C4-2B (cell line): ENCODE data around the gene PLIN4.

Experiments
- ZFX ChIP-seq: fragments of 450-650 bp; IDR thresholded peaks from 2 replicates; pipeline ENCODE4 v1.6.1; 2017
- TF ChIP-seq, protein P1 (sequence below): fragments of 450-650 bp; conservative IDR thresholded peaks from 2 replicates; pipeline ENCODE4 v1.5.1; 2017; ENCODE audit warnings: mild to moderate bottlenecking

DNA sequence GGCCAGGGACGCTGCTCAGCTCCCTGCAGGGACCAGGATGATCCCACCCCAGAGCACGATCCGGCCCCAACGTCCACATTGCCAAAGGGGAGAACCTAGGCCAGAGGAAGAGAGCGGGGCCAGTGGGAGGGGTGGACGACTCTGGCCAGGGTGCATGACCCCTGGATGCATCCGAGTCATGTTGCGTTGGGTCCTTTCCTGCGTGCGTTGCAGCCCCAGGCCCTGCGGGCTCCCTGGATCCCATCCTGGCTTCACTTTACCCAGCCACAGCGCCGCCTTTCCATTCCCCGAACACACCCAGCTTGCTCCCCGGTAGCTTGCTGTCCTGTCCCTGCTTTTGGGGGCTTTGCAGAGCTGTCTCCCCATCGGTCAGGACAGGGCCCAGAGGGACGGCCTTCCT lies 10.5 kb downstream of the PLIN4 start:
- TF ChIP-seq, protein P1, sequence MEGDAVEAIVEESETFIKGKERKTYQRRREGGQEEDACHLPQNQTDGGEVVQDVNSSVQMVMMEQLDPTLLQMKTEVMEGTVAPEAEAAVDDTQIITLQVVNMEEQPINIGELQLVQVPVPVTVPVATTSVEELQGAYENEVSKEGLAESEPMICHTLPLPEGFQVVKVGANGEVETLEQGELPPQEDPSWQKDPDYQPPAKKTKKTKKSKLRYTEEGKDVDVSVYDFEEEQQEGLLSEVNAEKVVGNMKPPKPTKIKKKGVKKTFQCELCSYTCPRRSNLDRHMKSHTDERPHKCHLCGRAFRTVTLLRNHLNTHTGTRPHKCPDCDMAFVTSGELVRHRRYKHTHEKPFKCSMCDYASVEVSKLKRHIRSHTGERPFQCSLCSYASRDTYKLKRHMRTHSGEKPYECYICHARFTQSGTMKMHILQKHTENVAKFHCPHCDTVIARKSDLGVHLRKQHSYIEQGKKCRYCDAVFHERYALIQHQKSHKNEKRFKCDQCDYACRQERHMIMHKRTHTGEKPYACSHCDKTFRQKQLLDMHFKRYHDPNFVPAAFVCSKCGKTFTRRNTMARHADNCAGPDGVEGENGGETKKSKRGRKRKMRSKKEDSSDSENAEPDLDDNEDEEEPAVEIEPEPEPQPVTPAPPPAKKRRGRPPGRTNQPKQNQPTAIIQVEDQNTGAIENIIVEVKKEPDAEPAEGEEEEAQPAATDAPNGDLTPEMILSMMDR: no peak
- no peak for TF ChIP-seq ZFX
